ENCODE results near the gene SNX22. TPM values are rescaled to one million over a fixed set of nuclear protein-coding genes. Genes with fewer than 3 reads are reported as not detected.

SNX22 gene
- total RNA-seq, 1 donor from 2014 or later = 7.7 TPM

DNA sequence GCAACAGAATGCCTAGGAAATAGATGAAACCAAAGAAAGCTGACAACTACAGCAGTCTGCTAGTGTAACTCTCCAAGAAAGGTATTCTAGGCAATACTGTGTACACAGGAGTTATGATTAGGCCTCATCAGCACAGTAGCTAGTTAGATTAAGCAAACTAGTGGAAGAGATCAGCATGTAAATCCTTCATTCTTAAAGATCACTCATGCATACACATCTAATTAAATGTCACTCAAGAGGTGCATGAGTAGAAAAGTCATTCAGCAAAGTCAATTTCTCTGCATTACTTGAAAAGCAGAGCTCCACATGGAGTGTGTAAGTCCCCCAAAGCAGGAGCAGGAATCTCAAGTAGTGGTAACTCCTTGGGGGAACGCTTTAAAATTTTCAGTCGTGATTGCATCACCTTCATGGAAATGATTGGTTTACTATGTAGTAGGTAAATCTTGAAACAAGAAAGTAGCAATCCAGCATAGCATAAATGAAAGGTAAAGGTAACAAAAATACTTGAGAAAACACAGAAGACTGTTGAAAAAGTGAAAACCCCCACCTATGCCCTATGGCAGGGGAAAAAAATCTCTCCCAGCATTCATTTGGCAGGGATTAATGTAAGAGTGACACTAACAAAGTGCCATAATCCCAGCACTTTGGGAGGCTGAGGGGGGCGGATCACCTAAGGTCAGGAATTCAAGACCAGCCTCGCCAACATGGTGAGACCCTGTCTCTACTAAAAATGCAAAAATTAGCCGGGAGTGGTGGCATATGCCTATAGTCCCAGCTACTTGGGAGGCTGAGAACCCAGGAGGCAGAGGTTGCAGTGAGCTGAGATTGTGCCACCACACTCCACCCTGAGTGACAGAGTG lies 40.7 kb downstream of the SNX22 start:
- FAIRE-seq (no peak), DNase-seq (ENCODE audit: low spot score in 2 of 2) (no peak)

DNA sequence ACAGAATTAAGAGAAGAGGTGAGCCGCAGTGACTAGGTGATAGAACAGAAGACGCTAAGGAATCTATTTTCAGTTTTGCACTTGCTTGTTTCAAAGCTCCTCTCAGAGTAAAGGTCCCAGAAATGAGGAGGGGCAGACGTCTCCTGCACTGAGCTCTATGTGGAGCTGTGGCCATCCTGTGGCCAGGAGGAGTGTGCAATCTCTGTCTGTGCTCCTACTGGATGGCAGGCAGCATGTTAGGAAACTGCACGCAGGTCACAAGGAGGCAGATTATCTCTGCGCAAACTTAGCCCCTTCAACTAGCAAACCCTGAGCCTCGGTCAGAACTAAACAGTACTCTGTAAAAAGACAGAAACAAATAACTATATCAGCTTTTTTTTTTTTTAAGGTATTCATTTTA lies 42.4 kb downstream of the SNX22 start:
- FAIRE-seq (no peak), DNase-seq (ENCODE audit: low spot score in 2 of 2) (no peak)

DNA sequence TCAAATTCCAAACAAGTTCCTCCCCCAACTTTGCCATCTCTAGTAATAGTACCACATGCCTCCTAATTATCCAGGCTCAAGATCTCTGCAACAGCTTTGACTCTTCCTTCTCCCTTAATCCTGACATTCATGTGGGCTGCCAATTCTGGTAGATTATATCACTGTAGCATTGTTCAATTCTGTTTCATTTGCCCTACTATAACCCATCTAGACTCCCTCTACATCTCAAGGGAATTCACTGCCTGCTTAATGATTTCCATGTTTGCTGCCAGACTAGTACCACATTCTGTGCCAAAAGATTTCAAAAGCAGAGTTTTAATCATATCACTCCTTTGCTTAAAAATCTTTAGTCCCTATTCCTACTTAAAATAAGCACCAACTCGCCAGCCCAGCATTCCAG lies 45.9 kb downstream of the SNX22 start:
- no peak for DNase-seq (ENCODE audit: low spot score in 2 of 2)
- FAIRE-seq = no peak

DNA sequence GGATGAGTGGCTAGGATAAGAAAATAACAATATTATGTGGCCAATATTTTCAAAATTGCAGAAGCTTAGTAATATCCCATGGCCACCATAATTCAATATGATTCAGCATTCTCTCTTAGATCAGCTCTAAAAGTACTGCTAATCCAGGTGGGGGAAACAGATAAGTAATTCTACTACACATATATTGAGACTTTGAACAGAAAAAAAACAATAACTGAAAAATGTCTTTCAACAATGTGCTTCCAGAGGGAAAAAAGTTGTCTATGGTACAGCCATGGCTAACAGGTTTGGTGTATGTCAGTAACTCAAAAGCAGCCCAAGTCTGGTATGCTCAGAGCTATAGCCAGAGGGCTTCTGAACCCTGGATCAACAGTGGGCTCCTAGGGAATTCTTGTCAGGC lies 53.7 kb downstream of the SNX22 start:
- no peak for FAIRE-seq
- DNase-seq (ENCODE audit: low spot score in 2 of 2) = no peak

Small RNAs within 50 kb of the gene (small RNA-seq; reads per million reads assigned to genes)
- not detected for gene RF00019

Other genes with a start within 250 kb of the SNX22 start
- 0.82 TPM for gene DAPK2, start 105.2 kb upstream of the SNX22 start, total RNA-seq
- 44.8 TPM for gene CIAO2A, start 57.9 kb upstream of the SNX22 start, total RNA-seq
- 26.5 TPM for gene SNX1, start 55.7 kb upstream of the SNX22 start, total RNA-seq
- 186 TPM for gene PPIB, start 11.3 kb downstream of the SNX22 start, total RNA-seq
- gene CSNK1G1, start 204.4 kb downstream of the SNX22 start, total RNA-seq = 46.1 TPM
- gene PCLAF, start 229.7 kb downstream of the SNX22 start, total RNA-seq = 2.9 TPM
- gene TRIP4, start 236.1 kb downstream of the SNX22 start, total RNA-seq = 14.3 TPM